ENCODE measurements around the gene AGO1. TPM values are rescaled to one million over a fixed set of nuclear protein-coding genes. Genes with fewer than 3 reads are reported as not detected.
"Not testable (repeated sequence)": the region's sequence is repeated elsewhere in the genome, so short reads cannot be mapped to it uniquely, and the experiment has no call there.

The AGO1 gene
- total RNA-seq, 1 donor from 2014 or later, result 50.7 TPM

- peaks cover 41% of the 10 kb centered on the region for H3K4me1 Mint-ChIP-seq
- H3K4me3 Mint-ChIP-seq, result peak overlapping the region; percentile 44
- no peak for DNase-seq (ENCODE audit: low spot score in 2 of 2, unreplicated experiment in 2 of 2)
- H3K27me3 Mint-ChIP-seq (ENCODE audit: low read depth), result no peaks in the 10 kb centered on the region
- no peak for TF ChIP-seq CTCF (IDR thresholded peaks at IDR 0.05; ENCODE audit: unreplicated experiment)
- H3K27ac Mint-ChIP-seq, result peak overlapping the region; percentile 91
- H3K36me3 Mint-ChIP-seq, result peaks cover 11% of the 10 kb centered on the region
- no peaks in the 10 kb centered on the region for H3K9me3 Mint-ChIP-seq
Measured at GRCh38 chr1:35886577-35887431, 3.8 kb downstream of the AGO1 start.

- TF ChIP-seq CTCF (IDR thresholded peaks at IDR 0.05; ENCODE audit: unreplicated experiment), result no peak
- H3K9me3 Mint-ChIP-seq, result no peaks in the 10 kb centered on the region
- H3K27ac Mint-ChIP-seq, result peak overlapping the region; percentile 91
- H3K4me3 Mint-ChIP-seq, result no peak overlapping the region
- DNase-seq (ENCODE audit: low spot score in 2 of 2, unreplicated experiment in 2 of 2), result no peak
- H3K36me3 Mint-ChIP-seq, result peaks cover 16% of the 10 kb centered on the region
- H3K27me3 Mint-ChIP-seq (ENCODE audit: low read depth), result no peaks in the 10 kb centered on the region
- H3K4me1 Mint-ChIP-seq, result peaks cover 41% of the 10 kb centered on the region
Measured at GRCh38 chr1:35887508-35887907, 4.5 kb downstream of the AGO1 start.

GRCh38 chr1:35888255-35888654, 5.2 kb downstream of the AGO1 start:
- no peaks in the 10 kb centered on the region for H3K9me3 Mint-ChIP-seq
- H3K4me1 Mint-ChIP-seq, result peaks cover 41% of the 10 kb centered on the region
- no peak for DNase-seq (ENCODE audit: low spot score in 2 of 2, unreplicated experiment in 2 of 2)
- peaks cover 17% of the 10 kb centered on the region for H3K36me3 Mint-ChIP-seq
- TF ChIP-seq CTCF (IDR thresholded peaks at IDR 0.05; ENCODE audit: unreplicated experiment), result no peak
- H3K4me3 Mint-ChIP-seq, result no peak overlapping the region
- H3K27ac Mint-ChIP-seq, result no peak overlapping the region
- no peaks in the 10 kb centered on the region for H3K27me3 Mint-ChIP-seq (ENCODE audit: low read depth)

- H3K4me1 Mint-ChIP-seq, result peaks cover 37% of the 10 kb centered on the region
- not testable (repeated sequence) for H3K27ac Mint-ChIP-seq; H3K27me3 Mint-ChIP-seq (ENCODE audit: low read depth); H3K9me3 Mint-ChIP-seq; DNase-seq (ENCODE audit: low spot score in 2 of 2, unreplicated experiment in 2 of 2); H3K4me3 Mint-ChIP-seq
- peaks cover 21% of the 10 kb centered on the region for H3K36me3 Mint-ChIP-seq
Measured at GRCh38 chr1:35888981-35889380, 6.0 kb downstream of the AGO1 start.

- peaks cover 29% of the 10 kb centered on the region for H3K36me3 Mint-ChIP-seq
- H3K4me1 Mint-ChIP-seq, result no peaks in the 10 kb centered on the region
- no peaks in the 10 kb centered on the region for H3K9me3 Mint-ChIP-seq
- no peak for DNase-seq (ENCODE audit: low spot score in 2 of 2, unreplicated experiment in 2 of 2)
- no peak overlapping the region for H3K27ac Mint-ChIP-seq
- no peak overlapping the region for H3K4me3 Mint-ChIP-seq
- TF ChIP-seq CTCF (IDR thresholded peaks at IDR 0.05; ENCODE audit: unreplicated experiment), result no peak
- no peaks in the 10 kb centered on the region for H3K27me3 Mint-ChIP-seq (ENCODE audit: low read depth)
Measured at GRCh38 chr1:35893051-35893879, 10.3 kb downstream of the AGO1 start.

GRCh38 chr1:35894183-35894582, 11.2 kb downstream of the AGO1 start:
- Mint-ChIP-seq H3K27me3 (ENCODE audit: low read depth) (no peaks in the 10 kb centered on the region), H3K36me3 (peaks cover 32% of the 10 kb centered on the region), H3K27ac (no peak overlapping the region), H3K4me3 (no peak overlapping the region), H3K9me3 (no peaks in the 10 kb centered on the region), H3K4me1 (no peaks in the 10 kb centered on the region)
- no peak for TF ChIP-seq CTCF (IDR thresholded peaks at IDR 0.05; ENCODE audit: unreplicated experiment)
- no peak for DNase-seq (ENCODE audit: low spot score in 2 of 2, unreplicated experiment in 2 of 2)
